ENCODE results near the gene NHLH2. TPM values are rescaled to one million over a fixed set of nuclear protein-coding genes. Genes with fewer than 3 reads are reported as not detected.

Gene NHLH2
- polyA plus RNA-seq (2013, experiment 1 of 2), result 1.9 TPM
- 1.9 TPM for polyA plus RNA-seq (2013, experiment 2 of 2)

DNA sequence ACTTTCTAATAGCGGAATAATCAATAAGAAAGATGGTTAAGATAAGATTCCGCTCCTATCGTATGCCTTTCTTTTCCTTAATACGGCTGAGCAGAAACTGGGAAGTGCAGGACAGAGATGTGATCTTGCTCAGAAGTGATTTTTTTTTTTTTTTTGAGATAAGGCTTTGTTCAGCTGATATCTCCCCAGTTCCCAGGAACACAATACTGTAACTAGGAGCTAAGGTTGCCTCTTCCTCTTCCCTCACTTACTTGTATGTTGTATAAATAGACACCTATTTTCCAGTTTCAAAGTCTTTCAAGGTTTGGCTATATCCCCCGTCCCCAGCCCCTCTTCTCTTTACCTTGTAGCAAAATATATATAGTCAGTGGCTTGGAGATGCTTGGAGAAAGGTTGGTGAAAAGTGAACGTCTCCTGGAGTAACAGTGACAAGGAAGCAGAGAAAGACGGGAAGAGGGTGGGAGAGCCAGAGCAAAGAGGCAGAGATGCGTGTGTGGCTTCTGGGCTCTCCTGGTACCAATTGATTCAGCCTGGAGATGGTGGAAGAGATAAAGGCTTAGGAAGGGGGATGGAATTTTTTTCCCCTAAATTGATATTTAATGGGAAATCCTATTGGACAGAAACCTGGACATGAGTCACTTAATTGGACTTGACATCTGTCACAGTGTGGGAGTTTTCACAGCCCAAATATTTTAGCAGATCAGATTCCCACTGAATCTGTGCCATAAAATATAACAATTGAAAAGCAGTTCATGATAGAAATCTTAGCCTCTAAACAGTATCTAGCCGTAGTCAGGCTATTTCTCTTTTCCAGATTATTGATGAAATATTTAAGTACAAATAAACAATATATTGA, at the start of gene NHLH2:
Gene NHLH2, minus strand, starts transcription at position 522 of the 856 bp plus-strand sequence. CDS start 2,754 bp downstream, outside the sequence.
- Histone ChIP-seq H2BK120ac (ENCODE audit: low read depth, low read length) (no peak within 1 kb of the TSS), H3K23ac (ENCODE audit: low read length) (no peak within 1 kb of the TSS), H2AK5ac (ENCODE audit: low read length) (no peak within 1 kb of the TSS), H3K4me3 (ENCODE audit: low read length) (no peak within 1 kb of the TSS), H3K27me3 (ENCODE audit: insufficient read depth, low read length, poor library complexity) (no peaks in the 10 kb centered on the region), H2BK15ac (replicated peaks; ENCODE audit: low read depth) (no peak within 1 kb of the TSS), H3K79me2 (ENCODE audit: control insufficient read depth, insufficient read depth, low read length) (no peaks in the 10 kb centered on the region), H4K8ac (ENCODE audit: low read depth, low read length) (no peak within 1 kb of the TSS), H3K56ac (ENCODE audit: low read length) (peak within 1 kb of the TSS; percentile 7), H2BK5ac (ENCODE audit: low read length) (no peak within 1 kb of the TSS), H4K5ac (ENCODE audit: low read length) (no peak within 1 kb of the TSS), H3K4me1 (ENCODE audit: control insufficient read depth, low read depth, low read length) (peaks cover 2% of the 10 kb centered on the region), H3K79me1 (ENCODE audit: low read length) (no peaks in the 10 kb centered on the region), H3K18ac (ENCODE audit: low read length) (no peak within 1 kb of the TSS), H3K4ac (ENCODE audit: low read depth, low read length) (no peak within 1 kb of the TSS), H3K4me2 (ENCODE audit: low read length) (no peak within 1 kb of the TSS), H3K27ac (ENCODE audit: low read depth, low read length) (no peak within 1 kb of the TSS), H3K9ac (ENCODE audit: low read length) (no peak within 1 kb of the TSS), H3K36me3 (ENCODE audit: control insufficient read depth, insufficient read depth, low read length) (no peaks in the 10 kb centered on the region)
- peak; percentile 35 for DNase-seq
- WGBS (ENCODE audit: extremely low coverage, insufficient coverage, low lambda C conversion rate), result no CpG with 5 or more reads among the region's 9 CpGs

DNA sequence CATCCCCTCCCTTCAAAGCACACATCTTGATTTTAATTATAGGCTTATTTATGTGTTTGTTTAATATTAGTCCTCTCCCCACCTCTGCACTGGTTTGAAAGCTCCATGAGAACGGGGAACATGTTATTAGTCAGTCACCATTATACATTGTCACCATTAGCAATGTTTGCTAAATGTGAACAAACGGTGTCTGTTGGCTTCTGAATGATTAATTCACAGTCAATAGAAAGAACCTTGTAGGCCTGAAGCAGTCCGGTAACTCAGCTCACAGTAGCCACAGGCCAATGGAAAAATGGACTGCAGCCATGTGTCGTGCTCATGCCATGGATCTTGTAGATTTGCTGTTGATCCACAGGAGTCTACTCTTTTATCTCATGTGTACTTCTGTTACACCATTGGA, 49.7 kb upstream of the NHLH2 start:
- no peak for DNase-seq
- no peak overlapping the region for H4K8ac ChIP-seq (ENCODE audit: low read depth, low read length)
- no peak overlapping the region for H2BK15ac ChIP-seq (replicated peaks; ENCODE audit: low read depth)
- no peak overlapping the region for H2AK5ac ChIP-seq (ENCODE audit: low read length)
- no peak overlapping the region for H2BK5ac ChIP-seq (ENCODE audit: low read length)
- no peaks in the 10 kb centered on the region for H3K79me2 ChIP-seq (ENCODE audit: control insufficient read depth, insufficient read depth, low read length)
- H3K4me2 ChIP-seq (ENCODE audit: low read length), result no peak overlapping the region
- H3K36me3 ChIP-seq (ENCODE audit: control insufficient read depth, insufficient read depth, low read length), result no peaks in the 10 kb centered on the region
- no peak overlapping the region for H3K9ac ChIP-seq (ENCODE audit: low read length)
- H3K56ac ChIP-seq (ENCODE audit: low read length), result no peak overlapping the region
- H3K4me1 ChIP-seq (ENCODE audit: control insufficient read depth, low read depth, low read length), result no peaks in the 10 kb centered on the region
- H3K27me3 ChIP-seq (ENCODE audit: insufficient read depth, low read length, poor library complexity), result no peaks in the 10 kb centered on the region
- no peak overlapping the region for H3K23ac ChIP-seq (ENCODE audit: low read length)
- H3K18ac ChIP-seq (ENCODE audit: low read length), result no peak overlapping the region
- no peak overlapping the region for H3K27ac ChIP-seq (ENCODE audit: low read depth, low read length)
- H3K4me3 ChIP-seq (ENCODE audit: low read length), result no peak overlapping the region
- no CpG with 5 or more reads among the region's 4 CpGs for WGBS (ENCODE audit: extremely low coverage, insufficient coverage, low lambda C conversion rate)
- no peak overlapping the region for H3K4ac ChIP-seq (ENCODE audit: low read depth, low read length)
- no peak overlapping the region for H2BK120ac ChIP-seq (ENCODE audit: low read depth, low read length)
- no peaks in the 10 kb centered on the region for H3K79me1 ChIP-seq (ENCODE audit: low read length)
- H4K5ac ChIP-seq (ENCODE audit: low read length), result no peak overlapping the region

DNA sequence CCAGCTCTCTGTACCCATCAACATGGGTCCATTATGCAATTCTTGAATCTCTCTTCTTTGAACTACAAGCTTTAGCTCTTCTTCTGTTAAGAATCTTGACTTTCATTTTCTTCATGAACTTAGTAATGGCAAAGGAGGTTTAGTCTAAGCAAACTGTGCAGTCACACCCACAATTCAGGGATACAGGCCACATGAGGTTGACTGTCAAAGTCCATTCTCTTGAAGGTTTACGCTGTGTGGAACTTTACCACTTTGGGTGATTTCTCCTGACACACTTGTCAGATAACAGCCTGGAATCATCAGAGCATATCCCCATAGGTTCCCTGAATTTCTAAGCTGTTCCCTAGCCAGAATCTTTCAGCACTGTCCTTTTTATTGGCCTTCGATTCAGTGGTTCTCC, 48.0 kb upstream of the NHLH2 start:
- Histone ChIP-seq H3K79me2 (ENCODE audit: control insufficient read depth, insufficient read depth, low read length) (no peaks in the 10 kb centered on the region), H2BK5ac (ENCODE audit: low read length) (no peak overlapping the region)
- WGBS (ENCODE audit: extremely low coverage, insufficient coverage, low lambda C conversion rate), result no CpG with 5 or more reads among the region's 2 CpGs

DNA sequence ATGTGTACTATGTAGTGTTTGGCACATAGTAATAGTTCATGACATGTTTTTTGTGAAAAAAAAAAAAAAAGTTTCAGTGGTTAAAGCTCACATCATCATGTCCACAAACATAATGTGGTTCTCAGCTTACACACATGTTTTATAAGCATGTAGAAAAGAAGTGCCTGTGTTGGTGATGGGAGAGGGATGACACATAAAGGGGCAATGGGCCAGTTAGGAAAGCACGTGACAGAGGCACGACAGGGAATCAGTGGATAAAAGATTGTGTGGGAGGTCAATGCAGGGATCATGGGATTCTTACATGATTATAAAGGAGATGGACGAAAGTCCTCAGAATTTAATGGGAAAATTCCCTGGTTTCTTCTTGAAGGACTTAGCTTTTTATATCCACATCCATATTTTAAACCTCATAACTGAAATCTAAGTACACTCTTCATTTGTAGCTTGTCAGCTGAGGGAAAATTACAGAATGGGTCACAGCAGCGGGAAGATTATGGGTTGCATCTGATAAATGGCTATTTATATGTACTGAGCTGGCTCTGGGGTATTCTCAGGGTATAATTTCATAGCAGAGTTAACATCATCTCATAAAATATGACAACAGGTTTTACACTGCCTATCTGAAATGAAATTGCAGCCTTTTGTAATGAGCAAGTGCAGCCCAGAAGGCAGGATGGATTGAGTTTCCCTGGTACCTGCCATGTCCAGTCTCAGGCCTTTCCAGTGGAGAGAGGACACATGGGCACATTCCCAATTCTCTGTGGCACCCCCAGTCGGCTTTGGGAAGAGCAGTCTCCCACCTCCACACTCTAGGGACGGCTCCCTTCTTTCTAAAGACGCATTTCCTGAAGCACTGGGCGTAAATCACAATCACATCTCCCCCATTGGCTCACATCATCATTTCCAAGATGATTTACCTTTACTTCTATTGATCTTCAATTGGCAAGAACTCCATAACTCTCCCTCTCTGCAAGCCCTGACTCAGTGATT, 42.3 kb upstream of the NHLH2 start:
- Histone ChIP-seq H3K4me3 (ENCODE audit: low read length) (no peak overlapping the region), H3K4me2 (ENCODE audit: low read length) (no peak overlapping the region), H4K8ac (ENCODE audit: low read depth, low read length) (no peak overlapping the region), H3K36me3 (ENCODE audit: control insufficient read depth, insufficient read depth, low read length) (no peaks in the 10 kb centered on the region), H3K79me2 (ENCODE audit: control insufficient read depth, insufficient read depth, low read length) (no peaks in the 10 kb centered on the region), H3K27ac (ENCODE audit: low read depth, low read length) (no peak overlapping the region), H3K27me3 (ENCODE audit: insufficient read depth, low read length, poor library complexity) (no peaks in the 10 kb centered on the region), H2BK5ac (ENCODE audit: low read length) (no peak overlapping the region), H3K56ac (ENCODE audit: low read length) (no peak overlapping the region), H3K9ac (ENCODE audit: low read length) (no peak overlapping the region), H2BK15ac (replicated peaks; ENCODE audit: low read depth) (no peak overlapping the region), H4K5ac (ENCODE audit: low read length) (no peak overlapping the region), H3K23ac (ENCODE audit: low read length) (no peak overlapping the region), H3K4ac (ENCODE audit: low read depth, low read length) (no peak overlapping the region), H2AK5ac (ENCODE audit: low read length) (no peak overlapping the region), H3K4me1 (ENCODE audit: control insufficient read depth, low read depth, low read length) (peaks cover 1% of the 10 kb centered on the region), H3K18ac (ENCODE audit: low read length) (no peak overlapping the region), H3K79me1 (ENCODE audit: low read length) (no peaks in the 10 kb centered on the region), H2BK120ac (ENCODE audit: low read depth, low read length) (no peak overlapping the region)
- WGBS (ENCODE audit: extremely low coverage, insufficient coverage, low lambda C conversion rate), result no CpG with 5 or more reads among the region's 8 CpGs
- no peak for DNase-seq

More for the DNA sequence above, 48.0 kb upstream of the NHLH2 start:
- no peak overlapping the region for H3K4me2 ChIP-seq (ENCODE audit: low read length)
- no peak overlapping the region for H3K4me3 ChIP-seq (ENCODE audit: low read length)
- H3K27ac ChIP-seq (ENCODE audit: low read depth, low read length), result no peak overlapping the region
- DNase-seq, result no peak
- no peak overlapping the region for H4K5ac ChIP-seq (ENCODE audit: low read length)
- H3K18ac ChIP-seq (ENCODE audit: low read length), result no peak overlapping the region
- no peak overlapping the region for H3K9ac ChIP-seq (ENCODE audit: low read length)
- H2BK15ac ChIP-seq (replicated peaks; ENCODE audit: low read depth), result no peak overlapping the region
- H2BK120ac ChIP-seq (ENCODE audit: low read depth, low read length), result no peak overlapping the region
- no peaks in the 10 kb centered on the region for H3K4me1 ChIP-seq (ENCODE audit: control insufficient read depth, low read depth, low read length)
- no peak overlapping the region for H3K4ac ChIP-seq (ENCODE audit: low read depth, low read length)
- no peaks in the 10 kb centered on the region for H3K27me3 ChIP-seq (ENCODE audit: insufficient read depth, low read length, poor library complexity)
- no peak overlapping the region for H4K8ac ChIP-seq (ENCODE audit: low read depth, low read length)
- no peak overlapping the region for H3K56ac ChIP-seq (ENCODE audit: low read length)
- H3K79me1 ChIP-seq (ENCODE audit: low read length), result no peaks in the 10 kb centered on the region
- no peaks in the 10 kb centered on the region for H3K36me3 ChIP-seq (ENCODE audit: control insufficient read depth, insufficient read depth, low read length)
- no peak overlapping the region for H3K23ac ChIP-seq (ENCODE audit: low read length)
- H2AK5ac ChIP-seq (ENCODE audit: low read length), result no peak overlapping the region

DNA sequence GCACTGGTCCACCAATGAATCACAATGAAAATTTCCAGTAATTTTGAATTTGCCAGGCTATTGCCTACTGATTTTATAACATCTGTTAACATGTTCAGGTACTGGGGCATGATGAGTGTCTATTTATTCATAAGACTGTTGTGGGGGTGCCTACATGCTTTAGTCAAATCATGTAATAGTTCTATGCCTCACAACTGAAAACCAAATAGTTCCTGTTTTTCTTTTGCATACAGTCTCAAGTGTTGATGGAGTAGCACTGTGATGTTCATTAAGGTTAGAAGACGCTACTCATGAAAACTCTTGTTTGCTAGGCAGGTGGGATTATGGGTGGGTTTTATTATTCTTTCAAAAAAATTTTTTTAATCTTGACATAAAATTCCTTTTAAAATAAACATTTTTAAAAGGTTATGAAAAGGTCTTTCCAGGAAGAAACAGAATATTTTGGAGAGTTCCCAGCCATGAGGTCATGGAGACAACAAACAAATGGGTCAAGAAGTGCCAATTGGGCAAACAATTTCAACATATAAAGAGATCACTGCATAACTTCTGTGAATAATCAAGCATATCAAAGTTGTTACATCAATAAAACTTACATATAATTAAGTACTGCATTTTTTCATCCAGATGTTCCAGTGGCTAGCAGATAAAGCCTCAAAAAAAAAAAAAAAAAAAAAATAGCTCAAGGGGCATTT, 40.2 kb upstream of the NHLH2 start:
- no peak overlapping the region for H3K56ac ChIP-seq (ENCODE audit: low read length)
- WGBS (ENCODE audit: extremely low coverage, insufficient coverage, low lambda C conversion rate), result no CpG with 5 or more reads among the region's 1 CpG
- no peaks in the 10 kb centered on the region for H3K79me2 ChIP-seq (ENCODE audit: control insufficient read depth, insufficient read depth, low read length)
- H2AK5ac ChIP-seq (ENCODE audit: low read length), result no peak overlapping the region
- no peaks in the 10 kb centered on the region for H3K27me3 ChIP-seq (ENCODE audit: insufficient read depth, low read length, poor library complexity)
- H2BK120ac ChIP-seq (ENCODE audit: low read depth, low read length), result no peak overlapping the region
- H3K79me1 ChIP-seq (ENCODE audit: low read length), result no peaks in the 10 kb centered on the region
- H4K8ac ChIP-seq (ENCODE audit: low read depth, low read length), result no peak overlapping the region
- no peak overlapping the region for H3K4ac ChIP-seq (ENCODE audit: low read depth, low read length)
- no peak overlapping the region for H3K9ac ChIP-seq (ENCODE audit: low read length)
- H3K18ac ChIP-seq (ENCODE audit: low read length), result no peak overlapping the region
- no peak overlapping the region for H3K27ac ChIP-seq (ENCODE audit: low read depth, low read length)
- H4K5ac ChIP-seq (ENCODE audit: low read length), result no peak overlapping the region
- no peaks in the 10 kb centered on the region for H3K36me3 ChIP-seq (ENCODE audit: control insufficient read depth, insufficient read depth, low read length)
- H2BK15ac ChIP-seq (replicated peaks; ENCODE audit: low read depth), result no peak overlapping the region
- DNase-seq, result no peak
- H3K4me3 ChIP-seq (ENCODE audit: low read length), result no peak overlapping the region
- no peak overlapping the region for H2BK5ac ChIP-seq (ENCODE audit: low read length)
- peaks cover 3% of the 10 kb centered on the region for H3K4me1 ChIP-seq (ENCODE audit: control insufficient read depth, low read depth, low read length)
- no peak overlapping the region for H3K4me2 ChIP-seq (ENCODE audit: low read length)
- no peak overlapping the region for H3K23ac ChIP-seq (ENCODE audit: low read length)
